Measurements from ENCODE around the gene IER3.

- TF ChIP-seq CTCF (IDR thresholded peaks at IDR 0.05): no peak
- TF ChIP-seq POLR2A (IDR thresholded peaks at IDR 0.05): no peak
These were observed 37.0 kb upstream of the IER3 start for GRCh38 chr6:30781395-30781742.
